ENCODE results near the gene PLBD2.

The PLBD2 gene

GRCh38 chr12:113364698-113365097 is 6.3 kb downstream of the PLBD2 start:
- no peak overlapping the region for H3K4me3 ChIP-seq (ENCODE audit: low read depth, low read length)
- TF ChIP-seq CTCF (IDR thresholded peaks at IDR 0.05; ENCODE audit: low read depth, low read length) = no peak

GRCh38 chr12:113365639-113366395 is 7.4 kb downstream of the PLBD2 start:
- no peak for TF ChIP-seq CTCF (IDR thresholded peaks at IDR 0.05; ENCODE audit: low read depth, low read length)
- no peak overlapping the region for H3K4me3 ChIP-seq (ENCODE audit: low read depth, low read length)

GRCh38 chr12:113366827-113367226 is 8.4 kb downstream of the PLBD2 start:
- no peak for TF ChIP-seq CTCF (IDR thresholded peaks at IDR 0.05; ENCODE audit: low read depth, low read length)
- no peak overlapping the region for H3K4me3 ChIP-seq (ENCODE audit: low read depth, low read length)

GRCh38 chr12:113368331-113368730 is 9.9 kb downstream of the PLBD2 start:
- no peak overlapping the region for H3K4me3 ChIP-seq (ENCODE audit: low read depth, low read length)
- no peak for TF ChIP-seq CTCF (IDR thresholded peaks at IDR 0.05; ENCODE audit: low read depth, low read length)

- no peak overlapping the region for H3K4me3 ChIP-seq (ENCODE audit: low read depth, low read length)
- no peak for TF ChIP-seq CTCF (IDR thresholded peaks at IDR 0.05; ENCODE audit: low read depth, low read length)
Observed at GRCh38 chr12:113369391-113369985, 11.1 kb downstream of the PLBD2 start.

GRCh38 chr12:113370923-113371682 is 12.7 kb downstream of the PLBD2 start:
- H3K4me3 ChIP-seq (ENCODE audit: low read depth, low read length) = no peak overlapping the region
- TF ChIP-seq CTCF (IDR thresholded peaks at IDR 0.05; ENCODE audit: low read depth, low read length) = no peak

GRCh38 chr12:113371808-113372207 is 13.4 kb downstream of the PLBD2 start:
- TF ChIP-seq CTCF (IDR thresholded peaks at IDR 0.05; ENCODE audit: low read depth, low read length) = no peak

More at GRCh38 chr12:113371808-113372207, 13.4 kb downstream of the PLBD2 start:
- H3K4me3 ChIP-seq (ENCODE audit: low read depth, low read length) = no peak overlapping the region
